Measurements from ENCODE around the gene RBFOX2. TPM values are rescaled to one million over a fixed set of nuclear protein-coding genes. Genes with fewer than 3 reads are reported as not detected.

The RBFOX2 gene
- total and polyA plus RNA-seq, 3 experiments from 2014 or later: 0.86 to 7.1 (median 6.1) TPM

GRCh38 chr22:35896111-35896705 is 132.4 kb downstream of the RBFOX2 start:
- Mint-ChIP-seq H3K4me3 (no peak overlapping the region), H3K36me3 (no peaks in the 10 kb centered on the region), H3K27ac (no peak overlapping the region), H3K27me3 (peaks cover 12 to 52% of the 10 kb centered on the region in 2 donors), H3K9me3 (no peaks in the 10 kb centered on the region), H3K4me1 (peaks cover 13 to 17% (median 17%) of the 10 kb centered on the region in 3 donors)
- Histone ChIP-seq H3K36me3 (ENCODE audit: insufficient read depth, low read length) (no peaks in the 10 kb centered on the region), H3K27ac (ENCODE audit: low read depth, low read length) (no peak overlapping the region), H3K4me1 (ENCODE audit: insufficient read depth, low read length) (peaks cover 11% of the 10 kb centered on the region), H3K4me3 (ENCODE audit: low read length) (no peak overlapping the region), H3K9me3 (ENCODE audit: low read length) (no peaks in the 10 kb centered on the region), H3K27me3 (ENCODE audit: insufficient read depth, low read length, poor library complexity, severe bottlenecking) (no peaks in the 10 kb centered on the region)
- ChIA-PET POLR2A (no interaction called here), CTCF (no interaction called here)
- no peak for DNase-seq

DNA sequence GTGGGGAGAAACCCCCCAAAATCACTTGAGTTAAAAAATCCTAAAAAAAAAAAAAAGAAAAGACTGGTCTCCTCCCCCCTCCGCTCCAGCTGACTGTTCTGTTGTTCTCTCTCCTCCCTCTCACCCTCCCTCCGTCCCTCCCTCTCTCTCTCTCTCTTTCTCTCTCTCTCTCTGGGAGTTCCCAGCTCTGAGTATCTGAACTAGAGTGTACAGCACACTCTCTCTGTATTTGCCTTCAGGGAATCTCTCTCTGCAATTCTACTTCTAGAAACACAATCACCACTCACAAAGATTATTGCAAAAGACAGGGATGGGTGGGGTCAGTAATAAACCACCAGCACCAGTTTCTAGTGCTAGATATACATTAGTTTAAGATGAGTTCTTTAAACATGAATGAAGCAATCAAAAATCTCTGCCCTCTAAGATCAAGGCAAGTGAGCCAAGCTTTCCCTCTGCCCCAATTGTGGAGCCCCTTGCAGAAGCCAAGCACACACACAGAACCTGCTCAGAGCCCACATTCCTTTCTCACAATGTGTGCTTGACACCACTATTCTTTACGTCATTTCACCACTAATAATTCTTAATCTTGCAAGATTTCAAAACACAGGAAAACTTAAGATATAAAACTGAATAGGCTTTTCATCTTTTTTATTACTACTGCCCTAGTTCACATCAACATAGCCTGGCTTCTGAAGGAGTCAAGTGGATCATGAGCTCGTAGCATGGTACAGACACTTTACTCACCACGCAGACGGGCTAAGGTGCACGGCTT is 133.5 kb downstream of the RBFOX2 start:
- Histone ChIP-seq H3K9me3 (ENCODE audit: low read length) (no peaks in the 10 kb centered on the region), H3K27me3 (ENCODE audit: insufficient read depth, low read length, poor library complexity, severe bottlenecking) (no peaks in the 10 kb centered on the region), H3K4me1 (ENCODE audit: insufficient read depth, low read length) (peaks cover 3% of the 10 kb centered on the region), H3K4me3 (ENCODE audit: low read length) (no peak overlapping the region), H3K36me3 (ENCODE audit: insufficient read depth, low read length) (no peaks in the 10 kb centered on the region), H3K27ac (ENCODE audit: low read depth, low read length) (no peak overlapping the region)
- H3K36me3 Mint-ChIP-seq: no peaks in the 10 kb centered on the region
- no peaks in the 10 kb centered on the region for H3K9me3 Mint-ChIP-seq
- DNase-seq: peak in 1 of 5 donors; percentile 3
- H3K4me1 Mint-ChIP-seq: peaks cover 2 to 6% (median 6%) of the 10 kb centered on the region in 3 donors
- H3K27ac Mint-ChIP-seq: peak overlapping the region in 4 of 8 donors; percentile 2 to 54 (median 43)
- peak overlapping the region in 6 of 7 donors; percentile 20 to 70 (median 63) for H3K4me3 Mint-ChIP-seq
- H3K27me3 Mint-ChIP-seq: peaks cover 12 to 52% of the 10 kb centered on the region in 2 donors
- CTCF ChIA-PET: no interaction called here
- POLR2A ChIA-PET: no interaction called here

- Mint-ChIP-seq H3K4me1 (peaks cover 0 to 2% (median 0%) of the 10 kb centered on the region in 3 donors), H3K4me3 (peak overlapping the region; percentile 15 to 70 (median 61)), H3K27me3 (peaks cover 12 to 53% of the 10 kb centered on the region in 2 donors), H3K9me3 (no peaks in the 10 kb centered on the region), H3K27ac (peak overlapping the region in 5 of 8 donors; percentile 2 to 83 (median 61)), H3K36me3 (no peaks in the 10 kb centered on the region)
- peak in 2 of 5 donors; percentile 1 to 7 for DNase-seq
- Histone ChIP-seq H3K9me3 (ENCODE audit: low read length) (no peaks in the 10 kb centered on the region), H3K27ac (ENCODE audit: low read depth, low read length) (no peak overlapping the region), H3K4me3 (ENCODE audit: low read length) (no peak overlapping the region), H3K4me1 (ENCODE audit: insufficient read depth, low read length) (no peaks in the 10 kb centered on the region), H3K27me3 (ENCODE audit: insufficient read depth, low read length, poor library complexity, severe bottlenecking) (no peaks in the 10 kb centered on the region), H3K36me3 (ENCODE audit: insufficient read depth, low read length) (no peaks in the 10 kb centered on the region)
- CTCF ChIA-PET: no interaction called here
- POLR2A ChIA-PET: no interaction called here
Measured at GRCh38 chr22:35894464-35894878, 134.2 kb downstream of the RBFOX2 start.

GRCh38 chr22:35893698-35894097 is 134.9 kb downstream of the RBFOX2 start:
- Mint-ChIP-seq H3K9me3 (no peaks in the 10 kb centered on the region), H3K27me3 (peaks cover 13 to 57% of the 10 kb centered on the region in 2 donors), H3K27ac (peak overlapping the region in 1 of 8 donors; percentile 62), H3K4me3 (no peak overlapping the region), H3K4me1 (peaks cover 0 to 2% (median 0%) of the 10 kb centered on the region in 3 donors), H3K36me3 (no peaks in the 10 kb centered on the region)
- Histone ChIP-seq H3K4me1 (ENCODE audit: insufficient read depth, low read length) (no peaks in the 10 kb centered on the region), H3K36me3 (ENCODE audit: insufficient read depth, low read length) (no peaks in the 10 kb centered on the region), H3K4me3 (ENCODE audit: low read length) (no peak overlapping the region), H3K27ac (ENCODE audit: low read depth, low read length) (no peak overlapping the region), H3K27me3 (ENCODE audit: insufficient read depth, low read length, poor library complexity, severe bottlenecking) (no peaks in the 10 kb centered on the region), H3K9me3 (ENCODE audit: low read length) (no peaks in the 10 kb centered on the region)
- DNase-seq: no peak
- POLR2A ChIA-PET: no interaction called here
- CTCF ChIA-PET: no interaction called here

GRCh38 chr22:35892192-35892591 is 136.4 kb downstream of the RBFOX2 start:
- Mint-ChIP-seq H3K27me3 (peaks cover 14 to 57% of the 10 kb centered on the region in 2 donors), H3K4me3 (no peak overlapping the region), H3K27ac (no peak overlapping the region), H3K9me3 (no peaks in the 10 kb centered on the region), H3K36me3 (no peaks in the 10 kb centered on the region), H3K4me1 (peaks cover 0 to 2% (median 0%) of the 10 kb centered on the region in 3 donors)
- Histone ChIP-seq H3K36me3 (ENCODE audit: insufficient read depth, low read length) (no peaks in the 10 kb centered on the region), H3K27ac (ENCODE audit: low read depth, low read length) (no peak overlapping the region), H3K27me3 (ENCODE audit: insufficient read depth, low read length, poor library complexity, severe bottlenecking) (no peaks in the 10 kb centered on the region), H3K4me3 (ENCODE audit: low read length) (no peak overlapping the region), H3K4me1 (ENCODE audit: insufficient read depth, low read length) (no peaks in the 10 kb centered on the region), H3K9me3 (ENCODE audit: low read length) (no peaks in the 10 kb centered on the region)
- ChIA-PET POLR2A (interaction anchor here (0.6 kb wide), 1 partner anchor 532 kb away, joined by 3 read pairs; no protein-coding TSS in a partner anchor), CTCF (interaction anchor here (0.6 kb wide), 1 partner anchor 8 kb away, joined by 3 read pairs; no protein-coding TSS in a partner anchor)
- DNase-seq: no peak

DNA sequence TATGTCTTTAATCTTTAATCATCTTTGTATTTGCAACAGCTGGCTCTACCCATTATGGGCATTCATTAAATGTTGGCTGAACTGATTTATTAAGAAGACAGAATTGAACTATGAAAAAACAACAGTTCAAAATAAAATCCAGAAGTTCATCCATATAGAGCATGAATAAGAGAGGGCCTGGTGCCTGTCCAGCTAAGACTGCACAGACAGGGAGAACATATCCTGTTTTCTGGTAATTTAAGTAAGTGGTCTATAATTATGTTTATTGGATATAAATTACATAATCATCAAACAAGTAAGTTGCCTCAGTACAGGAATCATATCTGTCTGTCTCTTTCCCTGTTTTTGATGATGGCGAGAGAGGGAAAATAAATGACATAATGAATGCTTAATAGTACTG is 137.2 kb downstream of the RBFOX2 start:
- ChIA-PET POLR2A (no interaction called here), CTCF (no interaction called here)
- Mint-ChIP-seq H3K4me1 (peaks cover 0 to 2% (median 0%) of the 10 kb centered on the region in 3 donors), H3K27me3 (peaks cover 14 to 55% of the 10 kb centered on the region in 2 donors), H3K36me3 (no peaks in the 10 kb centered on the region), H3K27ac (peak overlapping the region in 1 of 8 donors; percentile 20), H3K4me3 (no peak overlapping the region), H3K9me3 (no peaks in the 10 kb centered on the region)
- no peak for DNase-seq
- Histone ChIP-seq H3K27ac (ENCODE audit: low read depth, low read length) (no peak overlapping the region), H3K4me1 (ENCODE audit: insufficient read depth, low read length) (no peaks in the 10 kb centered on the region), H3K36me3 (ENCODE audit: insufficient read depth, low read length) (no peaks in the 10 kb centered on the region), H3K9me3 (ENCODE audit: low read length) (no peaks in the 10 kb centered on the region), H3K4me3 (ENCODE audit: low read length) (no peak overlapping the region), H3K27me3 (ENCODE audit: insufficient read depth, low read length, poor library complexity, severe bottlenecking) (no peaks in the 10 kb centered on the region)

DNA sequence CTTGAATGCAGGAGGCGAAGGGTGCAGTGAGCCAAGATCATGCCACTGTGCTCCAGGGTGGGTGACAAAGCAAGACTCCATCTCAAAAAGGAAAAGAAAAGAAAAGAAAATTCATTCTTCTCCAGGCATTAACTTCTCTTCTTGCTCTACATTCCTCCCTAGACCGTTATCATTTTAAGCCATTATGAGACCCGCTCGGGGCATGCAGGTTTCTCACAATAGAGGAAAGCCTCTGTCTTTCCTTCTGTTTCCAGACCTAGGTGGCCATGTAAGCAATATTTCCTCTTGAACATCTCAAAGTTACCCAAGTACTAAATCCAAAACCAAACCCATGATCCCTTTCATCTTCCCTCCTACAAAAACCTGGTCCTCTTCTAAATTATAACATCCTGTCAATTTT is 139.6 kb downstream of the RBFOX2 start:
- no peaks in the 10 kb centered on the region for H3K27me3 ChIP-seq (ENCODE audit: insufficient read depth, low read length, poor library complexity, severe bottlenecking)
- no peak overlapping the region for H3K4me3 ChIP-seq (ENCODE audit: low read length)
- Mint-ChIP-seq H3K36me3 (no peaks in the 10 kb centered on the region), H3K9me3 (no peaks in the 10 kb centered on the region), H3K4me3 (no peak overlapping the region), H3K27ac (peak overlapping the region in 1 of 8 donors; percentile 8), H3K27me3 (peaks cover 12 to 34% of the 10 kb centered on the region in 2 donors), H3K4me1 (peaks cover 0 to 2% (median 0%) of the 10 kb centered on the region in 3 donors)
- no peaks in the 10 kb centered on the region for H3K9me3 ChIP-seq (ENCODE audit: low read length)
- DNase-seq: no peak
- H3K4me1 ChIP-seq (ENCODE audit: insufficient read depth, low read length): no peaks in the 10 kb centered on the region
- ChIA-PET POLR2A (no interaction called here), CTCF (no interaction called here)
- no peaks in the 10 kb centered on the region for H3K36me3 ChIP-seq (ENCODE audit: insufficient read depth, low read length)
- no peak overlapping the region for H3K27ac ChIP-seq (ENCODE audit: low read depth, low read length)

DNA sequence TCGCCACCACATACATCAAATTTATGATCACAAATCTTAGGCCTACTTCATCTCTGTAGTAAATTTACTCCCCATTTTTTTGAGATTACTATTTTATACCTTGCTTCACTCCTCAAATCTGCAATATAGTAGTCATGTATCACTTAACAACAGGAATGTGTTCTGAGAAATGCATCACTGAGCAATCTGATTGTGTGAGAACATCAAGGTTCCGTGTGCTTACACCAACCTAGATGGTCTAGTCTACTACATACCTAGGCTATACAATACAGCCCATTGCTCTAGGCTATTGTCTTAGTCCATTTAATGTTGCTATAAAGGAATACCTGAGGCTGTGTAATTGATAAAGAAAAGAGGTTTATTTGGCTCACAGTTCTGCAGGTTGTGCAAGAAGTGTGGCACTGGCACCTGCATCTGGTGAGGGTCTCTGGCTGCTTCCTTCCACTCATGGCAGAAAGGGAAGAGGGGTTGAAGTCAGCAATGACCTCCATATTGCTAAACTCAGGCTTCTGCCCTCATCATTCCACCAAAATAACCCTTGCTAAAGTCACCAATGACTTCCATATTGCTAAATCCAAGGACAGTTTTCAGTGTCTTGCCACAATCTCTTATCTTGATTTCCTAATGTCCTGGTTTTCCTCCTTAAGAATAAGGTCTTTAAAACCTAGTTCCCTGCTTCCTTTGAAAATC is 140.3 kb downstream of the RBFOX2 start:
- H3K27ac ChIP-seq (ENCODE audit: low read depth, low read length): no peak overlapping the region
- no peaks in the 10 kb centered on the region for H3K4me1 ChIP-seq (ENCODE audit: insufficient read depth, low read length)
- ChIA-PET POLR2A (no interaction called here), CTCF (no interaction called here)
- H3K9me3 ChIP-seq (ENCODE audit: low read length): no peaks in the 10 kb centered on the region
- H3K27ac Mint-ChIP-seq: no peak overlapping the region
- peaks cover 5 to 26% of the 10 kb centered on the region in 2 donors for H3K27me3 Mint-ChIP-seq
- no peak overlapping the region for H3K4me3 ChIP-seq (ENCODE audit: low read length)
- no peaks in the 10 kb centered on the region for H3K9me3 Mint-ChIP-seq
- H3K4me3 Mint-ChIP-seq: no peak overlapping the region
- no peak for DNase-seq
- no peaks in the 10 kb centered on the region for H3K27me3 ChIP-seq (ENCODE audit: insufficient read depth, low read length, poor library complexity, severe bottlenecking)
- H3K36me3 Mint-ChIP-seq: no peaks in the 10 kb centered on the region
- no peaks in the 10 kb centered on the region for H3K36me3 ChIP-seq (ENCODE audit: insufficient read depth, low read length)
- peaks cover 2 to 4% (median 2%) of the 10 kb centered on the region in 3 donors for H3K4me1 Mint-ChIP-seq
